ENCODE data around the gene NLGN1.

DNA sequence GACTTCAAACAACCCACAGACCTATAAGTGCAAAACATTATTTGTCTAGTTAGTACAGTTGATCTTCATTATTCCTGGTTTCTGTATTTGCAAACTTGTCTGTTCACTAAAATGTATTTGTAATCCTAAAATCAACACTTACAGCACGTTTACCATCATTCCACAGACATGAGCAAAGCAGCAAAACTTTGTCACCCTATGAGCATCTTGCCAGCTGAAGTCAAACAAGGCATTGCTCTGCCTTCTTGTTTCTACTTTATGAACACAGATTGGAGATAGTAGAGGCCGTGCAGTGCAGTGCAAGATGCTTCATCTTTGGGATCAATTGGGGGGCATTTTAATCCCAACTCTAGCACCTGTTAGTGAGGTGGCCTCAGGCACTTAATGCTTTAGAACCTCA, 202.1 kb downstream of the NLGN1 start:
- TF ChIP-seq POLR2A (IDR thresholded peaks at IDR 0.05; ENCODE audit: low read depth, low read length) (no peak), POLR2AphosphoS5 (IDR thresholded peaks at IDR 0.05; ENCODE audit: low read depth, low read length) (no peak), TAF1 (IDR thresholded peaks at IDR 0.05; ENCODE audit: borderline replicate concordance, low read depth, low read length) (no peak)

All from GM12892 (cell line).